ENCODE measurements around the gene GEMIN5. TPM values are rescaled to one million over a fixed set of nuclear protein-coding genes. Genes with fewer than 3 reads are reported as not detected.

Gene GEMIN5, protein sequence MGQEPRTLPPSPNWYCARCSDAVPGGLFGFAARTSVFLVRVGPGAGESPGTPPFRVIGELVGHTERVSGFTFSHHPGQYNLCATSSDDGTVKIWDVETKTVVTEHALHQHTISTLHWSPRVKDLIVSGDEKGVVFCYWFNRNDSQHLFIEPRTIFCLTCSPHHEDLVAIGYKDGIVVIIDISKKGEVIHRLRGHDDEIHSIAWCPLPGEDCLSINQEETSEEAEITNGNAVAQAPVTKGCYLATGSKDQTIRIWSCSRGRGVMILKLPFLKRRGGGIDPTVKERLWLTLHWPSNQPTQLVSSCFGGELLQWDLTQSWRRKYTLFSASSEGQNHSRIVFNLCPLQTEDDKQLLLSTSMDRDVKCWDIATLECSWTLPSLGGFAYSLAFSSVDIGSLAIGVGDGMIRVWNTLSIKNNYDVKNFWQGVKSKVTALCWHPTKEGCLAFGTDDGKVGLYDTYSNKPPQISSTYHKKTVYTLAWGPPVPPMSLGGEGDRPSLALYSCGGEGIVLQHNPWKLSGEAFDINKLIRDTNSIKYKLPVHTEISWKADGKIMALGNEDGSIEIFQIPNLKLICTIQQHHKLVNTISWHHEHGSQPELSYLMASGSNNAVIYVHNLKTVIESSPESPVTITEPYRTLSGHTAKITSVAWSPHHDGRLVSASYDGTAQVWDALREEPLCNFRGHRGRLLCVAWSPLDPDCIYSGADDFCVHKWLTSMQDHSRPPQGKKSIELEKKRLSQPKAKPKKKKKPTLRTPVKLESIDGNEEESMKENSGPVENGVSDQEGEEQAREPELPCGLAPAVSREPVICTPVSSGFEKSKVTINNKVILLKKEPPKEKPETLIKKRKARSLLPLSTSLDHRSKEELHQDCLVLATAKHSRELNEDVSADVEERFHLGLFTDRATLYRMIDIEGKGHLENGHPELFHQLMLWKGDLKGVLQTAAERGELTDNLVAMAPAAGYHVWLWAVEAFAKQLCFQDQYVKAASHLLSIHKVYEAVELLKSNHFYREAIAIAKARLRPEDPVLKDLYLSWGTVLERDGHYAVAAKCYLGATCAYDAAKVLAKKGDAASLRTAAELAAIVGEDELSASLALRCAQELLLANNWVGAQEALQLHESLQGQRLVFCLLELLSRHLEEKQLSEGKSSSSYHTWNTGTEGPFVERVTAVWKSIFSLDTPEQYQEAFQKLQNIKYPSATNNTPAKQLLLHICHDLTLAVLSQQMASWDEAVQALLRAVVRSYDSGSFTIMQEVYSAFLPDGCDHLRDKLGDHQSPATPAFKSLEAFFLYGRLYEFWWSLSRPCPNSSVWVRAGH (N-terminal part only)
- 12.7 and 19.5 TPM in 2 replicates for total RNA-seq

GRCh38 chr5:154937718-154938466 lies at the start of gene GEMIN5:
GEMIN5 (minus strand) TSS chr5:154938211; CDS start chr5:154938133, 78 bp downstream.

DNA sequence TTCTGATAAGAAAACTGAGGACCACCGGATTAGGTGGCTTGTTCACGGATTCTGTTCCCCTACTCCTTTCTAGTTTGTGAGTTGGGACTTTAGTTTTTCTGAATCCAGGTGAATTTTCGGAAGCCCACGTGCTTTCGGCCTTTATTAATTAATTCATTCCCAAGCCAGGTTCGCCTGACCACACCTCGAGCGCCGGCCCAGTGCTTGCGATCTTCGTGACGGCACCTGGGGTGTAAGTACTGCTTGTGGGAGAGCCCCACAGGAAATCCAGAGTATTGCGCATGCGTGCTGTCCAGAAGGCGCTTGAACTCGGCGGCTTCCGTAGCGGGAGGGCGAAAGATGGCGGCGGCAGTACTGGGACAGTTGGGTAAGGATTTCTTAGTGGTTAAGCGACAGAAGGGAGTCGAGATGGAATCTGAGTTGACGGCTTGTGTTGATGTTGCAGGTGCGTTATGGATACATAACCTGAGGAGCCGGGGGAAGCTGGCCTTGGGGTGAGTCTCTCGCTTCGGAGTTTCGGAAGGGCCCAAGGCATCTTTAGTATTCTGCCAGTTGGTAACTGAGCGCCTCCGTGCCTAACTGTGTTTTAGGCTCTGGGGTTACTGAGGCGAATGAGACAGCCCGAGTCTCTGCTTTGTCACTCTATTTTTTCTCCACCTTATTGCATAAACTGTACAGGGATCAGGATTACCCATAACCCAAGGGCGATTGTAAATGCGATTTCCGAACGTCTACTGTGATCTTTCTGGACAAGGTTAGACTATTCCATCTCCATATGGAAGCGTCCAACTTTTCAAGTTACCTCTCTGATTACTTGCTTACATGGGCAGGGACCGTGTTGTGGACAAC lies 3.0 kb upstream of the GEMIN5 start, which contains the start of gene MRPL22:
TSS of gene MRPL22 (plus strand) at position 302 of the 849 bp plus-strand sequence. CDS start at position 340, 38 bp downstream.

GRCh38 chr5:154858297-154858971 lies 79.6 kb downstream of the GEMIN5 start, which contains the start of gene CNOT8:
CNOT8 (plus strand) TSS chr5:154858627; CDS start chr5:154863279, 4,652 bp downstream.

DNA sequence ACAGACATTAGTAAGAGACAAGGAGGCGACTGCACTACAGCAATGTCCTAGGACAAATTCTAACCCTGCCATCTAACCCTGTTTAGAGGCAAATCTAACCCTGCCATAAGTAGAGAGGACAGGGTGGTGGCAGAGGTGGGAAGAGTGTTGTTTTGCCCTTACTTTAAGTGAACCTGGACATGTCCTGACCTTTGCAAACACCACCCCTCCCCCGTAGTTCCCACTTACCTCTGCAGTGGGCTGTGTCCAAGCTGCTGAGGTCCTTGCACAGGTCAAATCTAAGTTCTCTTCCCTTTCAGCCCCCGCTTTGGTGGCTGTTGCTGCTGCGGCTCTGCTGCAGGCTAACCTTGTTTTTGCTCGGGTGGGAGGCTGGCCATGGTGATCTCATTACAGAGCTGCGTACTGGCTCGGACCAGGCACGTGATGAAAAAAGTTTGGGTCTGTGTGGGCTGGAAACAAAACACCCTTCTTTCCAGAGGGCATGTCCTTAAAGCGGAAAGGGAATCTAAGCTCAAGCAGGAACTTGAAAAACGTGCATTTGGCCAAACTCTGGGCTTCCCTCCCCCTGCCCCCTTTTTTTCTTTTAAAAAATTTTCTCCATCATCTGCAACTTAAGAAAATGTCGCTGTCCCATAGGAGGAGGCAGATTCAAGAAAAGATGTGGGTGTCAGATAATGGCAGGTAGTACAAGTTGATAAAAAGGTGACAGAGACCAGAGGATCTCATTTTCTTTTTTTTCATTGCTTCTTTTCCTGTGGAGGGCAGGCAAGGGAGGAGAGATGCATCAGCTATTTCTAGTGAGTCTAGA lies 87.6 kb downstream of the GEMIN5 start, which contains the start of gene FAXDC2:
TSS of gene FAXDC2 (minus strand) at position 349 of the 808 bp plus-strand sequence. CDS start 12,425 bp downstream, outside the sequence.

Other genes with a start within 250 kb of the GEMIN5 start
- gene LARP1, start 182.8 kb downstream of the GEMIN5 start, total RNA-seq: 68.4 and 88.4 TPM in 2 replicates
- 0.84 and 3.7 TPM in 2 replicates for gene FAXDC2, start 87.6 kb downstream of the GEMIN5 start, total RNA-seq
- gene CNOT8, start 79.6 kb downstream of the GEMIN5 start, total RNA-seq: 42.7 and 51.1 TPM in 2 replicates
- 35.1 and 44.5 TPM in 2 replicates for gene MRPL22, start 2.9 kb upstream of the GEMIN5 start, total RNA-seq
- gene KIF4B, start 75.5 kb upstream of the GEMIN5 start, total RNA-seq: not detected in 2 replicates

All from hair follicular keratinocyte (primary cell).